BLaER1 treated with 17β-estradiol and CSF1 and Interleukin-3, amounts not matched to agents 10 nM and 100 nM (cell line): ENCODE measurements around the gene RAB10.
"Not testable (repeated sequence)": the region's sequence is repeated elsewhere in the genome, so short reads cannot be mapped to it uniquely, and the experiment has no call there.

Source experiments
- H3K27ac ChIP-seq, 11 experiments: shearing (Covaris generic); formaldehyde crosslinking; 2 replicates each; pipeline ENCODE4 v1.8.1; 2022
- H3K27me3 ChIP-seq, 11 experiments: shearing (Covaris generic); formaldehyde crosslinking; 2 replicates each; pipeline ENCODE4 v1.8.1; 2022
- H3K36me3 ChIP-seq, 11 experiments: shearing (Covaris generic); formaldehyde crosslinking; 2 replicates each; pipeline ENCODE4 v1.8.1; 2022
- H3K4me1 ChIP-seq, 10 experiments: shearing (Covaris generic); formaldehyde crosslinking; 2 replicates each; pipeline ENCODE4 v1.8.1; 2022
- H3K4me2 ChIP-seq, 11 experiments: shearing (Covaris generic); formaldehyde crosslinking; 2 replicates each; pipeline ENCODE4 v1.8.1; 2022
- H3K4me3 ChIP-seq, 10 experiments: shearing (Covaris generic); formaldehyde crosslinking; 2 replicates each; pipeline ENCODE4 v1.8.1; 2022
- H3K9ac ChIP-seq, 11 experiments: shearing (Covaris generic); formaldehyde crosslinking; 2 replicates each; pipeline ENCODE4 v1.8.1; 2022
- H3K9me3 ChIP-seq, 11 experiments: shearing (Covaris generic); formaldehyde crosslinking; replicated peaks in 1 of 11; 2 replicates each; pipeline ENCODE4 v1.8.1; 2022
- H4K20me1 ChIP-seq, 11 experiments: shearing (Covaris generic); formaldehyde crosslinking; 2 replicates each; pipeline ENCODE4 v1.8.1; 2022
- Cebpa-rat ChIP-seq, 11 experiments: shearing (Covaris generic); IDR thresholded peaks; 2 replicates each; pipeline ENCODE4 v1.8.1; 2022

Gene RAB10

GRCh38 chr2:26011609-26011989, 22.3 kb upstream of the RAB10 start:
- peak overlapping the region in 5 of 11 experiments; percentile 44 to 83 (median 67); a peak in 9 of 22 replicates for H3K4me2 ChIP-seq

GRCh38 chr2:26011990-26012856, 21.7 kb upstream of the RAB10 start:
- Histone ChIP-seq H3K4me3 (no peak overlapping the region), H3K27me3 (no peaks in the 10 kb centered on the region), H3K9me3 (peaks cover 5 to 17% (median 9%) of the 10 kb centered on the region in 11 experiments; a peak in 17 of 22 replicates), H3K36me3 (no peaks in the 10 kb centered on the region), H3K9ac (peak overlapping the region in 3 of 11 experiments; percentile 29 to 41 (median 30); a peak in 6 of 22 replicates), H3K4me2 (peak overlapping the region in 5 of 11 experiments; percentile 44 to 83 (median 67); a peak in 9 of 22 replicates), H4K20me1 (no peaks in the 10 kb centered on the region), H3K27ac (peak overlapping the region in 6 of 11 experiments; percentile 27 to 92 (median 53); a peak in 10 of 22 replicates), H3K4me1 (peaks cover 0 to 87% (median 28%) of the 10 kb centered on the region in 10 experiments; a peak in 11 of 20 replicates)
- TF ChIP-seq Cebpa-rat (IDR thresholded peaks at IDR 0.05) = no peak

More at GRCh38 chr2:26011609-26011989, 22.3 kb upstream of the RAB10 start:
- Histone ChIP-seq H3K36me3 (no peaks in the 10 kb centered on the region), H4K20me1 (no peaks in the 10 kb centered on the region), H3K27me3 (no peaks in the 10 kb centered on the region), H3K9me3 (peaks cover 5 to 17% (median 9%) of the 10 kb centered on the region in 11 experiments; a peak in 17 of 22 replicates), H3K27ac (peak overlapping the region in 6 of 11 experiments; percentile 27 to 92 (median 53); a peak in 10 of 22 replicates), H3K4me3 (no peak overlapping the region), H3K9ac (peak overlapping the region in 3 of 11 experiments; percentile 29 to 41 (median 30); a peak in 2 of 22 replicates), H3K4me1 (peaks cover 0 to 87% (median 31%) of the 10 kb centered on the region in 10 experiments; a peak in 11 of 20 replicates)
- TF ChIP-seq Cebpa-rat (IDR thresholded peaks at IDR 0.05) = no peak

GRCh38 chr2:26013668-26014067, 20.2 kb upstream of the RAB10 start:
- H3K9ac ChIP-seq = no peak overlapping the region
- H4K20me1 ChIP-seq = no peaks in the 10 kb centered on the region
- peaks cover 0 to 87% (median 21%) of the 10 kb centered on the region in 10 experiments; a peak in 11 of 20 replicates for H3K4me1 ChIP-seq
- no peaks in the 10 kb centered on the region for H3K27me3 ChIP-seq
- H3K4me2 ChIP-seq = peak overlapping the region in 1 of 11 experiments; percentile 67; a peak in 2 of 22 replicates
- peaks cover 5 to 17% (median 9%) of the 10 kb centered on the region in 11 experiments; a peak in 17 of 22 replicates for H3K9me3 ChIP-seq
- no peak overlapping the region for H3K4me3 ChIP-seq
- TF ChIP-seq Cebpa-rat (IDR thresholded peaks at IDR 0.05) = no peak
- no peak overlapping the region for H3K27ac ChIP-seq
- no peaks in the 10 kb centered on the region for H3K36me3 ChIP-seq

GRCh38 chr2:26016012-26016705, 17.7 kb upstream of the RAB10 start:
- H3K4me2 ChIP-seq = peak overlapping the region in 2 of 11 experiments; percentile 75 to 84; a peak in 3 of 22 replicates
- peaks cover 0 to 83% (median 11%) of the 10 kb centered on the region in 10 experiments; a peak in 9 of 20 replicates for H3K4me1 ChIP-seq
- TF ChIP-seq Cebpa-rat (IDR thresholded peaks at IDR 0.05) = no peak
- H3K9me3 ChIP-seq = no peaks in the 10 kb centered on the region
- no peaks in the 10 kb centered on the region for H3K36me3 ChIP-seq
- no peak overlapping the region for H3K9ac ChIP-seq
- no peaks in the 10 kb centered on the region; a peak in 1 of 22 replicates for H4K20me1 ChIP-seq
- no peak overlapping the region for H3K4me3 ChIP-seq
- no peaks in the 10 kb centered on the region for H3K27me3 ChIP-seq
- no peak overlapping the region for H3K27ac ChIP-seq

- not testable (repeated sequence) for H3K27ac ChIP-seq
These were observed 17.2 kb upstream of the RAB10 start for GRCh38 chr2:26016706-26017045.

GRCh38 chr2:26017464-26018183, 16.3 kb upstream of the RAB10 start:
- Histone ChIP-seq H3K4me1 (peaks cover 0 to 69% (median 4%) of the 10 kb centered on the region in 10 experiments; a peak in 9 of 20 replicates), H3K4me2 (peak overlapping the region in 4 of 11 experiments; percentile 54 to 84 (median 76); a peak in 8 of 22 replicates), H3K36me3 (no peaks in the 10 kb centered on the region), H3K27me3 (no peaks in the 10 kb centered on the region), H4K20me1 (no peaks in the 10 kb centered on the region; a peak in 1 of 22 replicates), H3K9me3 (no peaks in the 10 kb centered on the region), H3K4me3 (no peak overlapping the region), H3K27ac (peak overlapping the region in 3 of 11 experiments; percentile 10 to 59 (median 18); a peak in 5 of 22 replicates), H3K9ac (peak overlapping the region in 1 of 11 experiments; percentile 20; a peak in 1 of 22 replicates)
- TF ChIP-seq Cebpa-rat (IDR thresholded peaks at IDR 0.05) = no peak

More at GRCh38 chr2:26016706-26017045, 17.2 kb upstream of the RAB10 start:
- H3K9me3 ChIP-seq, H3K4me3 ChIP-seq, H4K20me1 ChIP-seq, H3K36me3 ChIP-seq, H3K9ac ChIP-seq, H3K27me3 ChIP-seq: not testable (repeated sequence)
- Histone ChIP-seq H3K4me2 (peak overlapping the region in 2 of 11 experiments; percentile 75 to 84; a peak in 3 of 22 replicates), H3K4me1 (peaks cover 0 to 78% (median 9%) of the 10 kb centered on the region in 10 experiments; a peak in 9 of 20 replicates)

GRCh38 chr2:26018184-26019055, 15.5 kb upstream of the RAB10 start:
- Histone ChIP-seq H3K9ac (peak overlapping the region in 1 of 11 experiments; percentile 20; a peak in 2 of 22 replicates), H3K27me3 (no peaks in the 10 kb centered on the region), H3K27ac (peak overlapping the region in 3 of 11 experiments; percentile 18 to 59 (median 34); a peak in 5 of 22 replicates), H3K9me3 (no peaks in the 10 kb centered on the region), H3K4me1 (peaks cover 0 to 61% (median 4%) of the 10 kb centered on the region in 10 experiments; a peak in 9 of 20 replicates), H3K4me2 (peak overlapping the region in 4 of 11 experiments; percentile 54 to 84 (median 76); a peak in 8 of 22 replicates), H4K20me1 (no peaks in the 10 kb centered on the region; a peak in 1 of 22 replicates), H3K36me3 (no peaks in the 10 kb centered on the region), H3K4me3 (no peak overlapping the region)
- no peak for TF ChIP-seq Cebpa-rat (IDR thresholded peaks at IDR 0.05)
